GM12878 (cell line): ENCODE measurements around the gene KRTAP10-8. TPM values are rescaled to one million over a fixed set of nuclear protein-coding genes. Genes with fewer than 3 reads are reported as not detected.
"Not testable (repeated sequence)": the region's sequence is repeated elsewhere in the genome, so short reads cannot be mapped to it uniquely, and the experiment has no call there.

Experiments used
- ATAC-seq: fragments of 200-7000 bp; cut with Tn5 transposase; 3 replicates; pipeline ENCODE4 v1.9.1; 2020; ENCODE audit warnings: mild to moderate bottlenecking, moderate library complexity
- BruUV-seq: library from RNA; stranded (reverse); fragments of 400-500 nt; replicated peaks from 2 replicates; lab custom pipeline; 2021; lab: Mats Ljungman, UMichigan
- CTCF ChIA-PET: fragments of 300-600 bp; sonication (Branson Sonifier 250); formaldehyde crosslinking; extraction: SDS; loops from one replicate; lab custom pipeline; 2021; ENCODE audit warnings: inconsistent platforms; lab: Yijun Ruan, JAX
- POLR2A ChIA-PET: fragments of 350-600 bp; formaldehyde crosslinking; extraction: SDS; loops from one replicate; lab custom pipeline; 2021; ENCODE audit warnings: inconsistent platforms; lab: Charles Lee
- RAD21 ChIA-PET: fragments of 300-600 bp; sonication (Branson Sonifier 250); formaldehyde crosslinking; loops from one replicate; lab custom pipeline; 2023; ENCODE audit warnings: antibody characterized with exemption; ENCODE audit not compliant: unreplicated experiment; lab: Charles Lee
- SMC1A ChIA-PET: fragments of 300-600 bp; sonication (Branson Sonifier 250); formaldehyde crosslinking; loops from one replicate; lab custom pipeline; 2023; ENCODE audit not compliant: unreplicated experiment, uncharacterized antibody; lab: Charles Lee
- DNase-seq: peaks from one replicate; pipeline ENCODE4 v3.0.0-alpha.2; 2011; ENCODE audit warnings: low read depth, low spot score
- FAIRE-seq: peaks from 3 replicates; lab custom pipeline; 2011; peaks lifted over from hg19 to GRCh38; lab: Jason Lieb, UNC
- H2AFZ ChIP-seq: 2 replicates; pipeline ENCODE4 v1.6.0; 2011; ENCODE audit warnings: low read depth, low read length, control low read depth; ENCODE audit not compliant: control insufficient read depth
- H3K27ac ChIP-seq: 2 replicates; pipeline ENCODE4 v1.5.1; 2011; ENCODE audit warnings: control low read depth; ENCODE audit not compliant: control insufficient read depth, insufficient read depth
- H3K27me3 ChIP-seq, 2 experiments: replicated peaks in 1 of 2; 2 replicates each; pipeline versions ENCODE4 v1.6.0 to v1.6.1; 2011; ENCODE audit warnings: low read length in 1 of 2; ENCODE audit not compliant: control insufficient read depth in 2 of 2, insufficient read depth in 2 of 2
- H3K36me3 ChIP-seq, 2 experiments: 2 replicates each; pipeline ENCODE4 v1.5.1; 2011; ENCODE audit warnings: low read length in 1 of 2; ENCODE audit not compliant: control insufficient read depth in 2 of 2, insufficient read depth in 2 of 2
- H3K4me1 ChIP-seq: 2 replicates; pipeline ENCODE4 v1.6.1; 2011; ENCODE audit warnings: mild to moderate bottlenecking, low read length, moderate library complexity, mixed read lengths; ENCODE audit not compliant: control insufficient read depth, insufficient read depth
- H3K4me2 ChIP-seq: 2 replicates; pipeline ENCODE4 v1.6.0; 2011; ENCODE audit warnings: control low read depth; ENCODE audit not compliant: control insufficient read depth, insufficient read depth
- H3K4me3 ChIP-seq: fragments of 200-600 bp; sonication (generic); 2 replicates; pipeline ENCODE4 v1.5.1; 2016
- H3K79me2 ChIP-seq: 2 replicates; pipeline ENCODE4 v1.6.0; 2011; ENCODE audit warnings: low read length; ENCODE audit not compliant: control insufficient read depth, insufficient read depth
- H3K9ac ChIP-seq: 2 replicates; pipeline ENCODE4 v1.8.0; 2011; ENCODE audit warnings: low read length, control low read depth, mixed read lengths; ENCODE audit not compliant: control insufficient read depth, insufficient read depth
- H3K9me3 ChIP-seq: replicated peaks from 3 replicates; pipeline ENCODE4 v1.5.1; 2011; ENCODE audit warnings: mild to moderate bottlenecking, low read length; ENCODE audit not compliant: control insufficient read depth, insufficient read depth
- H4K20me1 ChIP-seq: 2 replicates; pipeline ENCODE4 v1.6.0; 2011; ENCODE audit not compliant: control insufficient read depth, insufficient read depth
- ATF2 ChIP-seq: IDR thresholded peaks from 2 replicates; pipeline ENCODE4 v1.6.1; 2012; ENCODE audit warnings: low read length, inconsistent platforms
- BCL3 ChIP-seq: IDR thresholded peaks from 2 replicates; pipeline ENCODE4 v1.6.1; 2011; ENCODE audit warnings: borderline replicate concordance, low read depth, mild to moderate bottlenecking, moderate library complexity, low read length; ENCODE audit not compliant: insufficient read depth, poor library complexity, severe bottlenecking
- HDGF ChIP-seq: fragments of 450-650 bp; IDR thresholded peaks from 2 replicates; pipeline ENCODE4 v1.6.1; 2016; ENCODE audit warnings: antibody characterized with exemption
- POU2F2 ChIP-seq: IDR thresholded peaks from 3 replicates; pipeline ENCODE4 v1.6.1; 2011; ENCODE audit warnings: low read depth, mild to moderate bottlenecking, low read length, borderline replicate concordance
- SPI1 ChIP-seq: IDR thresholded peaks from 2 replicates; pipeline ENCODE4 v1.6.1; 2011; ENCODE audit warnings: low read depth, mild to moderate bottlenecking, low read length, moderate library complexity, borderline replicate concordance; ENCODE audit not compliant: insufficient read depth
- TBL1XR1 ChIP-seq: IDR thresholded peaks from 2 replicates; pipeline ENCODE4 v1.6.1; 2012; ENCODE audit warnings: low read depth, low read length, improper control_type of control experiment
- ZSCAN29 ChIP-seq: fragments of 450-650 bp; IDR thresholded peaks from 2 replicates; pipeline ENCODE4 v1.6.1; 2017; ENCODE audit warnings: mild to moderate bottlenecking, moderate library complexity
- WGBS: methylation state at CpG from one replicate; pipeline ENCODE4 v1.1.6; 2016; ENCODE audit warnings: low lambda C conversion rate; ENCODE audit not compliant: insufficient replicate concordance, insufficient coverage; ENCODE audit errors: missing lambda C conversion rate; 5-methylcytosine and 5-hydroxymethylcytosine counted together
- in situ Hi-C: fragments of 300-500 bp; cut with MboI; formaldehyde crosslinking; loops from 9 replicates; pipeline ENCODE4 v1.14.3; 2018; ENCODE audit warnings: mixed read lengths
- intact Hi-C: fragments of 100-400 bp; cut with micrococcal nuclease; formaldehyde crosslinking; loops from one replicate; pipeline ENCODE4 v1.14.2; 2022; ENCODE audit not compliant: unreplicated experiment
- polyA plus RNA-seq, 11 experiments: library from polyadenylated mRNA; depleted of rRNA in 4 of 11; unstranded in 6 of 11; stranded (reverse) in 5 of 11; fragments of >200 nt; fragmentation: Nextera tagmentation in 4 of 11; fragmentation: Illumina TruSeq in 1 of 11; extraction: Ambion mirVana in 4 of 11; extraction: Trizol in 1 of 11; gene quantifications; 1 replicate in 1 of 11; 2 replicates in 10 of 11; pipeline versions ENCODE4 v1.2.1 to v1.2.3, GENCODE V29; 2011 to 2016; ENCODE audit warnings: inconsistent platforms in 2 of 11, missing spikeins in 2 of 11, low read depth in 1 of 11
- total RNA-seq, 4 experiments: library from RNA; depleted of rRNA in 3 of 4; stranded (reverse); fragments of >200 nt in 3 of 4; fragmentation: Illumina TruSeq in 1 of 4; extraction: Trizol in 1 of 4; gene quantifications; 2 replicates each; pipeline versions ENCODE4 v1.2.1 to v1.2.3, GENCODE V29; 2013 to 2021

KRTAP10-8 gene
- total and polyA plus RNA-seq, 10 of the 15 experiments (the other 5 are each of a cell fraction or from before 2014, with no cell fraction given): not detected

- TF ChIP-seq ZSCAN29 (no peak), TBL1XR1 (no peak)
Observed at GRCh38 chr21:44589586-44590305, 22.1 kb upstream of the KRTAP10-8 start (continued).

GRCh38 chr21:44590311-44590721 lies 21.6 kb upstream of the KRTAP10-8 start:
- H3K79me2 ChIP-seq: no peaks in the 10 kb centered on the region
- WGBS: 34% methylated on average over 10 of the region's 10 CpGs
- RAD21 ChIA-PET: no interaction called here
- no peaks in the 10 kb centered on the region for H4K20me1 ChIP-seq
- BruUV-seq: no TSS peak
- no peak for FAIRE-seq
- CTCF ChIA-PET: no interaction called here
- no peak for ATAC-seq
- no peak for DNase-seq
- no peak overlapping the region for H3K27ac ChIP-seq
- in situ Hi-C loops: no loop called here
- H3K4me3 ChIP-seq: no peak overlapping the region
- intact Hi-C loops: no loop called here
- H3K4me1 ChIP-seq: no peaks in the 10 kb centered on the region
- H3K36me3 ChIP-seq: no peaks in the 10 kb centered on the region
- TF ChIP-seq SPI1 (no peak), HDGF (no peak), POU2F2 (no peak), BCL3 (no peak), ATF2 (no peak)
- H3K9ac ChIP-seq: no peak overlapping the region
- SMC1A ChIA-PET: no interaction called here
- no peak overlapping the region for H2AFZ ChIP-seq
- POLR2A ChIA-PET: no interaction called here
- no peaks in the 10 kb centered on the region for H3K27me3 ChIP-seq
- no peaks in the 10 kb centered on the region for H3K9me3 ChIP-seq
- H3K4me2 ChIP-seq: no peak overlapping the region

- H3K36me3 ChIP-seq, in situ Hi-C loops, DNase-seq, RAD21 ChIA-PET, intact Hi-C loops, ATAC-seq, H3K27me3 ChIP-seq, H3K9me3 ChIP-seq, POLR2A ChIA-PET, H2AFZ ChIP-seq, FAIRE-seq, H3K4me3 ChIP-seq, BruUV-seq, H3K9ac ChIP-seq, CTCF ChIA-PET, H3K4me2 ChIP-seq, H4K20me1 ChIP-seq, H3K79me2 ChIP-seq, H3K27ac ChIP-seq, H3K4me1 ChIP-seq, SMC1A ChIA-PET: not testable (repeated sequence)
- 33% methylated on average over 11 of the region's 19 CpGs for WGBS
Observed at GRCh38 chr21:44590897-44591800, 20.7 kb upstream of the KRTAP10-8 start.
